NB4 (cell line): ENCODE measurements around the gene RGS11.

Experiments
- CTCF ChIP-seq: IDR thresholded peaks from one replicate; pipeline ENCODE4 v1.5.1; 2012; ENCODE audit warnings: low read depth, low read length
- MAX ChIP-seq: IDR thresholded peaks from 2 replicates; pipeline ENCODE4 v1.6.1; 2011; ENCODE audit warnings: low read depth, low read length
- MYC ChIP-seq: IDR thresholded peaks from 2 replicates; pipeline ENCODE4 v1.6.1; 2011; ENCODE audit warnings: low read depth, low read length
- POLR2A ChIP-seq: IDR thresholded peaks from 2 replicates; pipeline ENCODE4 v1.6.1; 2011; ENCODE audit warnings: mild to moderate bottlenecking; ENCODE audit not compliant: insufficient read length; ENCODE audit errors: extremely low read depth

- no peak for TF ChIP-seq CTCF
- no peak for TF ChIP-seq MAX
- no peak for TF ChIP-seq POLR2A
- TF ChIP-seq MYC = no peak
These were observed 5.4 kb upstream of the RGS11 start for GRCh38 chr16:280991-281659.
